Camera-type eye (tissue), 1 donor: ENCODE data around the gene PIEZO2. TPM values are rescaled to one million over a fixed set of nuclear protein-coding genes. Genes with fewer than 3 reads are reported as not detected.

ENCODE experiments used
- total RNA-seq: library from RNA; depleted of rRNA; stranded (reverse); fragments of >200 nt; gene quantifications from one replicate; pipeline ENCODE4 v1.2.3, GENCODE V29; 2014

PIEZO2 gene
- total RNA-seq: 78.8 TPM

DNA sequence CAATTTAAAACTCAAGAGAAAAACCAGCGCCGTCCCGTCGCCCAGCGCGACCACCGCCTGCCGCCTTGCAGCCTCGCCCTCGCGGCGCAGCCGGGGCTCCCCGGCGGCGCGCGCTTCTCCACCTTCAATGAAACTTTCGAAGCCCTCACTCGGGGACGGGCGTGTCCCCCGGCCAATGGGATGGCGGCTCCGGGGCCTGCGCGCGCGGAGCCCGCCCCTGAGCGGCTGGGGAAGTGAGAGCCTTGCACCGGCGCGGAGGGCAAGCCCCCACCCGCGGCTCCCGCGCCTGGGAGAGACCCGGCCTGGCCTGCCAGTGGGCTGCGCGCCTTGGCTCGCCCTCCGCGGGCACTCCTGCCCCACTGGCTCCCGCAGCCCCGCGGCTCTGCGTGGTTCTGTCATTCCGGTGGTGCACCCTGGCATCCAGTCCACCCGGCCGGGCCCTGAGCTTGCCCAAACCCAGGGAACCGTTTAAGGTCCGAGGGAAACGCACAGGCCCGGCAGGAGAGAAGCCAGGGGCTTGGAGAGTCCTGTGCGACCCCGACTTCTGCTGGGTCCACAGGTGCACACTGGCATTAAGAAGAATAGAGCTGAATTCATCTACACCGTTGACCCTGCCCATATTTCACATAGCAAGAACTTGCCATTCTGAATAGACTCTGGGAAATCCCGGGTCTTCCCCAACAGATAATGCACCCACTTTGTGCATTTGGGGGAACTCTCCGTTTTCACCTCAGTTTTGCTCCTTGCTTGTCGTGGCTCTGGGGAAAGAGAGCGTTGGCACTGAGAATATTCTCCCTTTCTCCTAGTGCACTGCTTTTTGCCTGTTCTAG lies at the start of gene PIEZO2:
Gene PIEZO2 (minus strand): TSS at position 129 of the 830 bp plus-strand sequence. CDS start 981 bp downstream, outside the sequence.

